NB4 (cell line): ENCODE results near the gene CNKSR1.
A peak's percentile ranks its signal among the peaks of the same experiment; 100 is the strongest.

Source experiments
- DNase-seq: peaks from one replicate; pipeline ENCODE4 v3.0.0; 2010; ENCODE audit warnings: low read depth
- H3K4me3 ChIP-seq: one replicate; pipeline ENCODE4 v1.5.1; 2011; ENCODE audit warnings: mild to moderate bottlenecking, low read depth, low read length, moderate library complexity
- CTCF ChIP-seq: IDR thresholded peaks from one replicate; pipeline ENCODE4 v1.5.1; 2012; ENCODE audit warnings: low read depth, low read length
- MAX ChIP-seq: IDR thresholded peaks from 2 replicates; pipeline ENCODE4 v1.6.1; 2011; ENCODE audit warnings: low read depth, low read length
- MYC ChIP-seq: IDR thresholded peaks from 2 replicates; pipeline ENCODE4 v1.6.1; 2011; ENCODE audit warnings: low read depth, low read length
- POLR2A ChIP-seq: IDR thresholded peaks from 2 replicates; pipeline ENCODE4 v1.6.1; 2011; ENCODE audit warnings: mild to moderate bottlenecking; ENCODE audit not compliant: insufficient read length; ENCODE audit errors: extremely low read depth

CNKSR1 gene

DNA sequence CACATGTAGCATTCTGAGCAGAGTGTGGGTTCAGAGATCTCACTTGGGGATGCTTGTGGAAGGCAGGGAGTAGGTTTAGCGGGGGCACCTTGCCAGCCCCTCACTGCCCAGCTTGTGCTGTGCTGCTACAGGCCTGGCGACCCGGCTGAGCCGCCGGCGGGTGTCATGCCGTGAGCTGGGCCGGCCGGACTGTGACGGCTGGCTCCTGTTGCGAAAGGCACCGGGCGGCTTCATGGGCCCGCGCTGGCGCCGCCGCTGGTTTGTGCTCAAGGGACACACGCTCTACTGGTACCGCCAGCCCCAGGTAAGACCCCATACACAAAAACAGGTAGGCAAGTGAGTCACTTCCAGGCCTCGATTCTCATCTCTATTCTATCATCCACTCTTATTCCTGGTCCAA lies 7.6 kb downstream of the CNKSR1 start:
- TF ChIP-seq MYC = no peak
- TF ChIP-seq POLR2A = no peak
- no peak for TF ChIP-seq CTCF
- TF ChIP-seq MAX = no peak
- no peak overlapping the region for H3K4me3 ChIP-seq
- DNase-seq = no peak

DNA sequence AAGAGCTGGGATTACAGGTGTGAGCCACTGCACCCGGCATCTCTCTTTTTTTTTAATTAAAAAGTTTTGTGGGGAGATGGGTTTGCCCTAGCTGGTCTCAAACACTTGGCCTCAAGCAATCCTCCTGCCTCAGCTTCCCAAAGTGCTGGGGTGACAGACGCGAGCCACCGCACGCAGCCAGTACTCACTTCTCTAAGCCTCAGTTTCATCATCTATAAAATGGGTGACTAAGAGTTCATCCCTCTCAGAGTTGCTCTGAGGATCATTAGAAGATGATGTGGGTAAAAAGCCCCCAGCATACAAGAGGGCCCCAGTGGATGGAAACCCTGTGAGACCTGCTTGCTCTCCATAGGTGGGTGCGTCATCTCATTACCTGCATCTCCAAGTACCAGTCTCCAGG lies 10.6 kb downstream of the CNKSR1 start:
- DNase-seq = no peak
- TF ChIP-seq POLR2A (no peak), MAX (no peak), CTCF (no peak), MYC (no peak)
- no peak overlapping the region for H3K4me3 ChIP-seq

DNA sequence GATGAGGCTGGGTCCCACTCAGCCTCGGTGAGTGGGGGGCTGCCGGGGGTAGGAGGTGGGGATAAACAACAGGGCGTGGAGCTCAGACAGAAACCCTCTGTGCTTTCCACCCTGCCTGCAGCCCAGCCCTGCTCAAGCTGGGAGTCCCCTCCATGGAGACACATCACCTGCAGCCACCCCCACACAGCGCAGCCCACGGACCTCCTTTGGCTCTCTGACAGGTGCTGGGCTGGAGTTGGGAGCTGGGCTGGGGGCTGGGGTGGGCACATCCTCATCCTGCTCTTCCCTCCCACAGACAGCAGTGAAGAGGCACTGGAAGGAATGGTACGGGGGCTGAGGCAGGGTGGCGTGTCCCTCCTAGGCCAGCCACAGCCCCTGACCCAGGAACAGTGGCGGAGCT lies 11.2 kb downstream of the CNKSR1 start:
- no peak for DNase-seq
- H3K4me3 ChIP-seq = no peak overlapping the region
- TF ChIP-seq CTCF = no peak
- no peak for TF ChIP-seq POLR2A
- no peak for TF ChIP-seq MYC
- TF ChIP-seq MAX = no peak

- TF ChIP-seq CTCF = no peak
- no peak for TF ChIP-seq MAX
- TF ChIP-seq MYC = no peak
- no peak for TF ChIP-seq POLR2A
- H3K4me3 ChIP-seq = no peak overlapping the region
- no peak for DNase-seq
These were observed 12.0 kb downstream of the CNKSR1 start for GRCh38 chr1:26189331-26189730.

DNA sequence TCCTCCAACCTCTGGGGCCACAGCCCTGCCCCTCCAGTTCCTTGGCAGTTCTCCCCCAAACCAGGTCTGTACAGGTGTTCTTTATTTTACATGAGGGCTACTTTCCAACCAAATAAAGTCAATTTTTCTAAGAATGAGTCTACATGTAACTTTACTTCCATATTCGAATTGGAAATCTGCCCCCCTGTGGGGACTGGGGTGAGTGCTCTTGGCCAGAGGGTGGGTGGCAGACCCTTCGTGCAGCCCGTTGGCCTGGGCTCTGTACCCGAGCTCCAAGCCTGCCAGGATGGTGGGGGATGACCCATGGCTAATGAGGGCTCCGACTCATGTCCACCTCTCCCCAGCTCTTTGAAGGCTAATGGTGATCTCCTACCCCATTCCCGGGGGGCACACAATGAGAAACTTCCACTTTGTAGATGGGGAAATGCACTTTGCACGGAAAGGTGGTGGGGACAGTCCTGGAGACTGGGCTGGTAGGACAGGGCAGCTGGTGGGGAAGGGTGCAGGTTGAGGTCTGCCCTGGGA lies 12.5 kb downstream of the CNKSR1 start:
- no peak for TF ChIP-seq MYC
- TF ChIP-seq CTCF = no peak
- DNase-seq = no peak
- no peak overlapping the region for H3K4me3 ChIP-seq

DNA sequence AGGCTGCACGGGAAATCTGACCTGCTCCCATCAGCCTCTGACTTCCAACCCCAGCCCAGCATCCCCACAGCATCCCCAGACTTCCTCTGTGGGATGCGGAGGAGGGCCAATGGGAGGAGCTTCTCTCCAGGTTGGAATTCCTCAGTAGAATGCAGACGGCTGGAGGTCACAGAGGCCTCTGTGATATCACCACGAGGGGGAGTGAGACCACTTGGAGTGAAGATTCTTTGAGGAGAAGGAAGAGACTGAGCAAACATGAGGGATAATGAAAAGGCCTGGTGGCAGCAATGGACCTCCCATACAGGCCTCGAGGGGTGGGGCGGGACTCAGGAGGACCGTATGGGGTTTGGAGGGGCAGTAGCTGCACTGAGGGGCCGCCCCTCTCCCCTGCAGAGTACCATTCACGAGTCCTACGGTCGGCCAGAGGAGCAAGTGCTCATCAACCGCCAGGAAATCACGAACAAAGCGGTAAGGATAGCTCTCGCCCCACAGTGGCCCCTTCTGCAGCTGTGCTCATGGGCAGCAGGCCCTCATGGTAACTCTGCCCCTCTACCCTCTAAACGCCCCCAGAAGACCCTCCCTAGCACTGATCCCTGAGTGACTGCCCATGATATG lies 13.2 kb downstream of the CNKSR1 start, which contains the start of gene CATSPER4:
TSS of gene CATSPER4 (plus strand) at position 230 of the 615 bp plus-strand sequence. CDS start at position 256, 26 bp downstream.
- TF ChIP-seq CTCF (peak; percentile 51), MYC (no peak), MAX (no peak), POLR2A (no peak)
- H3K4me3 ChIP-seq = no peak within 1 kb of the TSS
- DNase-seq = peak; percentile 48
